Keratinocyte (primary cell): Measurements from ENCODE around the gene RHEB. TPM values are rescaled to one million over a fixed set of nuclear protein-coding genes. Genes with fewer than 3 reads are reported as not detected.

Experiments
- DNase-seq: peaks from one replicate; pipeline ENCODE4 v3.0.0-alpha.2; 2011; ENCODE audit warnings: low read depth, missing footprints, low spot score
- FAIRE-seq: peaks from 2 replicates; lab custom pipeline; 2011; peaks lifted over from hg19 to GRCh38; lab: Jason Lieb, UNC
- H2AFZ ChIP-seq: 2 replicates; pipeline ENCODE4 v1.6.0; 2012; ENCODE audit warnings: low read length, control low read depth, inconsistent platforms; ENCODE audit not compliant: control insufficient read depth
- H3K27ac ChIP-seq: 2 replicates; pipeline ENCODE4 v1.5.1; 2011; ENCODE audit warnings: low read length; ENCODE audit not compliant: control insufficient read depth, insufficient read depth
- H3K27me3 ChIP-seq: 3 replicates; pipeline ENCODE4 v1.6.0; 2011; ENCODE audit warnings: low read length; ENCODE audit not compliant: control insufficient read depth, insufficient read depth; ENCODE audit errors: extremely low read depth
- H3K36me3 ChIP-seq, 2 experiments: 2 replicates in 1 of 2; 3 replicates in 1 of 2; pipeline ENCODE4 v1.5.1; 2011; ENCODE audit warnings: low read length in 2 of 2, mild to moderate bottlenecking in 1 of 2; ENCODE audit not compliant: control insufficient read depth in 2 of 2, insufficient read depth in 2 of 2; ENCODE audit errors: extremely low read depth in 1 of 2
- H3K4me1 ChIP-seq: 3 replicates; pipeline ENCODE4 v1.5.1; 2011; ENCODE audit warnings: low read length; ENCODE audit not compliant: control insufficient read depth, insufficient read depth; ENCODE audit errors: extremely low read depth
- H3K4me2 ChIP-seq: 3 replicates; pipeline ENCODE4 v1.6.0; 2011; ENCODE audit warnings: low read depth, low read length; ENCODE audit not compliant: control insufficient read depth, insufficient read depth; ENCODE audit errors: extremely low read depth
- H3K4me3 ChIP-seq, 3 experiments: fragments of 200-600 bp in 1 of 3; sonication (generic) in 1 of 3; 2 replicates in 2 of 3; 3 replicates in 1 of 3; pipeline ENCODE4 v1.5.1; 2011 to 2016; ENCODE audit warnings: low read length in 3 of 3, mild to moderate bottlenecking in 3 of 3, control low read depth in 2 of 3, inconsistent platforms in 1 of 3, low read depth in 1 of 3, mixed read lengths in 1 of 3, mixed run types in 1 of 3, moderate library complexity in 1 of 3; ENCODE audit not compliant: control insufficient read depth in 2 of 3, insufficient read depth in 2 of 3; ENCODE audit errors: extremely low read depth in 1 of 3
- H3K79me2 ChIP-seq: 2 replicates; pipeline ENCODE4 v1.6.0; 2012; ENCODE audit warnings: low read length; ENCODE audit not compliant: control insufficient read depth, insufficient read depth
- H3K9ac ChIP-seq: 3 replicates; pipeline ENCODE4 v1.6.0; 2011; ENCODE audit warnings: low read length; ENCODE audit not compliant: control insufficient read depth, insufficient read depth; ENCODE audit errors: extremely low read depth
- H3K9me1 ChIP-seq: 3 replicates; pipeline ENCODE4 v1.6.0; 2011; ENCODE audit warnings: low read length; ENCODE audit not compliant: control insufficient read depth, insufficient read depth; ENCODE audit errors: extremely low read depth
- H3K9me3 ChIP-seq: 2 replicates; pipeline ENCODE4 v1.5.1; 2012; ENCODE audit warnings: low read depth, low read length; ENCODE audit not compliant: control insufficient read depth
- H4K20me1 ChIP-seq: 3 replicates; pipeline ENCODE4 v1.6.0; 2011; ENCODE audit warnings: low read length; ENCODE audit not compliant: control insufficient read depth, insufficient read depth; ENCODE audit errors: extremely low read depth
- CTCF ChIP-seq, 3 experiments: IDR thresholded peaks in 1 of 3; conservative IDR thresholded peaks in 1 of 3; optimal IDR thresholded peaks in 1 of 3; 2 replicates in 2 of 3; 3 replicates in 1 of 3; pipeline versions ENCODE3 to v1.5.1; 2011; ENCODE audit warnings: low read length in 3 of 3, mild to moderate bottlenecking in 3 of 3, moderate library complexity in 2 of 3, control low read depth in 1 of 3, inconsistent platforms in 1 of 3; ENCODE audit not compliant: insufficient read depth in 2 of 3; ENCODE audit errors: extremely low read depth in 1 of 3
- EZH2 ChIP-seq: IDR thresholded peaks from one replicate; pipeline ENCODE4 v1.6.1; 2012; ENCODE audit warnings: inconsistent platforms, mild to moderate bottlenecking, low read length, moderate library complexity
- dilution Hi-C: fragments of 300-500 bp; cut with MboI; formaldehyde crosslinking; loops from one replicate; pipeline ENCODE4 v1.7.0; 2020; ENCODE audit warnings: low sequenced_read_pairs; ENCODE audit not compliant: extremely low pct_ligation_motif_present
- polyA plus RNA-seq, 5 experiments: library from polyadenylated mRNA; depleted of rRNA in 3 of 5; stranded (reverse) in 3 of 5; stranded (forward) in 1 of 5; unstranded in 1 of 5; fragments of >200 nt; gene quantifications; 1 replicate in 1 of 5; 2 replicates in 3 of 5; 3 replicates in 1 of 5; pipeline versions ENCODE4 v1.2.1 to v1.2.3, GENCODE V29; 2011 to 2012; ENCODE audit warnings: missing spikeins in 2 of 5, low read depth in 1 of 5, low replicate concordance in 1 of 5

Gene RHEB
- polyA plus RNA-seq, 1 donor (not counting 4 experiments of a cell fraction or from before 2014, with no cell fraction given) = 138 TPM

- no peak overlapping the region for H3K4me2 ChIP-seq
- H3K4me3 ChIP-seq = no peak overlapping the region
- no peak overlapping the region for H3K27ac ChIP-seq
- H3K9me1 ChIP-seq = no peaks in the 10 kb centered on the region
- no peak overlapping the region for H3K9ac ChIP-seq
- H2AFZ ChIP-seq = no peak overlapping the region
- no peaks in the 10 kb centered on the region for H4K20me1 ChIP-seq
- H3K4me1 ChIP-seq = no peaks in the 10 kb centered on the region
- DNase-seq = no peak
- no peaks in the 10 kb centered on the region for H3K79me2 ChIP-seq
- no peaks in the 10 kb centered on the region for H3K9me3 ChIP-seq
- no peaks in the 10 kb centered on the region for H3K36me3 ChIP-seq
- TF ChIP-seq EZH2 (no peak), CTCF (optimal IDR thresholded peaks at IDR 0.05 in 1 of 3, IDR thresholded peaks at IDR 0.05 in 1 of 3, conservative IDR thresholded peaks at IDR 0.05 in 1 of 3; ENCODE audit: extremely low read depth in 1 of 3, insufficient read depth in 2 of 3, low read length in 3 of 3) (no peak)
- dilution Hi-C loops = no loop called here
- H3K27me3 ChIP-seq = peaks cover 2% of the 10 kb centered on the region
- no peak for FAIRE-seq
Measured at GRCh38 chr7:151446412-151446811, 73.3 kb downstream of the RHEB start.

- H3K9me3 ChIP-seq = no peaks in the 10 kb centered on the region
- H3K79me2 ChIP-seq = no peaks in the 10 kb centered on the region
- peaks cover 19% of the 10 kb centered on the region for H3K27me3 ChIP-seq
- H2AFZ ChIP-seq = no peak overlapping the region
- TF ChIP-seq EZH2 = no peak
- no peak for TF ChIP-seq CTCF (optimal IDR thresholded peaks at IDR 0.05 in 1 of 3, IDR thresholded peaks at IDR 0.05 in 1 of 3, conservative IDR thresholded peaks at IDR 0.05 in 1 of 3; ENCODE audit: extremely low read depth in 1 of 3, insufficient read depth in 2 of 3, low read length in 3 of 3)
- no peaks in the 10 kb centered on the region for H4K20me1 ChIP-seq
- no peaks in the 10 kb centered on the region for H3K36me3 ChIP-seq
- dilution Hi-C loops = no loop called here
- no peak overlapping the region for H3K4me3 ChIP-seq
- no peak overlapping the region for H3K27ac ChIP-seq
- H3K9me1 ChIP-seq = no peaks in the 10 kb centered on the region
- DNase-seq = no peak
- H3K4me1 ChIP-seq = peaks cover 3% of the 10 kb centered on the region
- no peak for FAIRE-seq
- H3K4me2 ChIP-seq = no peak overlapping the region
- no peak overlapping the region for H3K9ac ChIP-seq
Measured at GRCh38 chr7:151444632-151445031, 75.1 kb downstream of the RHEB start.
